GM19025 (cell line): Measurements from ENCODE around the gene ZNF761.
"Not testable (repeated sequence)": the region's sequence is repeated elsewhere in the genome, so short reads cannot be mapped to it uniquely, and the experiment has no call there.

Experiments used
- ATAC-seq: cut with Tn5 transposase; IDR thresholded peaks from one replicate; pipeline ENCODE4 v1.9.1; 2021; ENCODE audit warnings: mild to moderate bottlenecking, low read depth, moderate library complexity; ENCODE audit not compliant: unreplicated experiment

The ZNF761 gene

GRCh38 chr19:53455828-53456227 is 24.0 kb downstream of the ZNF761 start:
- ATAC-seq = no peak

GRCh38 chr19:53460131-53460721 is 28.4 kb downstream of the ZNF761 start:
- ATAC-seq = not testable (repeated sequence)

DNA sequence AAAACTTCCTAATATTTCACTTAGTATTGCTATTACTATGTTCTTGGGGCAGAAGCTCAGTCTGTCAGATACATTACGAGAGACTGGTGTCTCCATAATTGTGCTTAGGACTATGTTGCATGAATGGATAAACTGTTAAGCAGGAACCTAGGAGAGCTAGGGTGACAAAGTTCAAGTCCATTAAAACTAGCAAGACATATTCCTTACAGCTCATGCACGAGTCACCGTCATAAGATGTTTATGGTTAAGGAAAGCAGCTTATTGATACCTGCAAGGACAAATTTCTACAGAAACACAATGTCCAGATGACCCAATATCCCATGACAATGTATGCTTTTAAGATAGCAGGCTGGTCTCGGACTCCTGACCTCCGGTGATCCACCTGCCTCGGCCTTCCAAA is 30.1 kb downstream of the ZNF761 start:
- ATAC-seq = no peak

DNA sequence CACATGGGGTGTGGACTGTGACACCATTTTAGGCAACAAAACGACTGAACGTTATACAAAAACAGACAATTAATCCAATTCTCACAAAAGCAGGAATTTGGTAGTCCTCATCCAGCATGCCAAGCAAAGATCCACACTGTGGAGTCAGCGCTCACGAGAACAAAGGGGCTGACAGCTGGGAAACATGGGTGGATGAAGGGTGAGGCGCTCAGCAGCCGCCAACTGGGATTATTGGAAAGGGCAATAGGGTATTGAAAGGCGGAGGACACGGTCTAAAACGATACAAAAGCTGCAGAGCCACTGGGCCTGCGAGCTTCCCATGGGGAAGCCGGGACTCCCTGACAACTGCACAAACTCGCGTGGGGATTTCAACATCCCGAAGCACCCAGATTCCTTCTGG is 31.1 kb downstream of the ZNF761 start:
- ATAC-seq = no peak

DNA sequence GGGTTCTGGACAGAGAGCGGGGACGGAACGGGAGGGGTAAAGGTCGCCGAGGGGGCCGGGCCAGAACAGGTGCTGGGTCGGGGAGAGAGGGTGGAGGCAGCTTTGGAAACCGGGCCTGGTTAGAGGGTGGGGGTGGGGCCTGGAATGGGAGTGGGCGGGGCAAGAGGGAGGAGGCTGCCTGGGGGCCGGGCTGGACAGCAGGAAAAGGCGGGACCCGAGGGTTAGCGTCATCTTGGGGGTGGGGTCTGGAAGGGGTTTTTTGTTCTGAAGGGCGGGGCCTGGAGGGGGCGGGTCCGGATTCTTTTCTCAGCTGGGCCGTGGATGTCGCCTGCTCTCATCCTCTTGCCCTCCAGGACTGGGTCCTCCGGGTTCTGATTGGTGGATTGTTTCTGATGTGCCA is 31.5 kb downstream of the ZNF761 start:
- no peak for ATAC-seq

DNA sequence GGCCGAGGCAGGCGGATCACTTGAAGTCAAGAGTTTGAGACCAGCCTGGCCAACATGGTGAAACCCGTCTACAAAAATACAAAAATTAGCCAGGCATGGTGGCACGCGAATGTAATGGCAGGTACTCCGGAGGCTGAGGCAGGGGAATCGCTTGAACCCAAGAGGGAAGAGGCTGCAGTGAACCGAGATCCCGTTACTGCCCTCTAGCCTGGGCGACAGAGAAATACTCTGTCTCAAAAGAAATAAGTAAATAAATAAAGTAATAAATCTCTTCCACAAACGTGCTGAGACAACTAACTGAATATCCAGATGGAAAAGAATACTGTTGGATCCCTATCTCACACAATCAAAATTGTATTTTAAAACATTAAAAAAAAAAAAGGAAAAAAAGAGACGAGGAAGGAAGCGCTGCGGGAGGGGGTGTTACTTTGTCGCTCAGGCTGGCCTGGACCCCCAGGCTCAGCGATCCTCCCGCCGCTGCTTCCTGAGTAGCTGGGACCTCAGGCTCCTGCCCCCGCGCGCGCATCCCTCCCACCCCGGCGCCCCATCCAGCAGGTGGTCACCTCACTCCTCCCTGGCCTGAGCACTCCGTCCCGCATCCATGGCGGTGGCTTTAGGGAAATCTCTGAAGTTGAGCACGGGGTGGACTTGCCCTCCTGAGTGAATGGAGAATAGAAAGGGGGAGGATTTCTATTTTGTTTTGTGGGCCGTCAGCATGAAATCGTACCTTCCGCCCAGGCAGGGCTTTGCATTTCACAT is 35.1 kb downstream of the ZNF761 start:
- ATAC-seq = peak; percentile 27

- ATAC-seq = peak; percentile 91
These were observed 35.9 kb downstream of the ZNF761 start, which contains the start of gene ZNF813 for GRCh38 chr19:53467485-53468262. TSS of gene ZNF813 (plus strand) at chr19:53467733. CDS start at chr19:53483823, 16,090 bp downstream.

DNA sequence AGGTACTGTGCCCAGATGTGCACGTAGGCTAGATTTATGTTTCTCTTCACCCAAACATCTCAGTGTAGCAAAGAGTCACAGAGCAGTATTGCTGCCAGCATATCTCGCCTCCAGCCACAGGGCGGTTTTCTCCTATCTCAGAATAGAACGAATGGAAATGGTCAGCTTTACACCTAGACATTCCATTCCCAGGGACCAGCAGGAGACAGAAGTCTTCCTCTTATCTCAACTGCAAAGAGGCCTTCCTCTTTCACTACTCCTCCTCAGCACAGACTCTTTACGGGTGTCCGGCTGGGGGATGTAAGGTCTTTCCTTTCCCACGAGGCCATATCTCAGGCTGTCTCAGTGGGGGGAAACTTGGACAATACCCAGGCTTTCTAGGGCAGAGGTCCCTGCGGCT is 36.8 kb downstream of the ZNF761 start:
- ATAC-seq = not testable (repeated sequence)

DNA sequence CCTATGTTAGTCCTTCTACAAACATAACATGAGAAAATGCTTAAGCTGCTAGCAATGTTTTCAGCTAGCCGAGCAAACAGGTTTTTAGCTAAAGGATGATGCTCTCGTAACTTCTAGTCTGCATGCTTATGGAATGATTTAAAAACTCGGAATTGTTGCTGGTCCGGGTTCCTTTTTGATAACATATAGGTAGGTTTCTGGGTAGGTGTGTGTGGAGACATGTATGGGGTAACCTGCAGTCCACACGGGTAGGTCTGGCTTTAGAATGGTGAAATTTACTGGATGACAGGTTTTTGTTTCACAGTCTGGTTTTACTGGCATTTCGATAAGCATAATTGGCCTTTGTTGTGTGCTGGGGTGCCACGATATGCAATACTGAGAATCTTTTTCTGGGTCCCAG is 40.1 kb downstream of the ZNF761 start:
- no peak for ATAC-seq

DNA sequence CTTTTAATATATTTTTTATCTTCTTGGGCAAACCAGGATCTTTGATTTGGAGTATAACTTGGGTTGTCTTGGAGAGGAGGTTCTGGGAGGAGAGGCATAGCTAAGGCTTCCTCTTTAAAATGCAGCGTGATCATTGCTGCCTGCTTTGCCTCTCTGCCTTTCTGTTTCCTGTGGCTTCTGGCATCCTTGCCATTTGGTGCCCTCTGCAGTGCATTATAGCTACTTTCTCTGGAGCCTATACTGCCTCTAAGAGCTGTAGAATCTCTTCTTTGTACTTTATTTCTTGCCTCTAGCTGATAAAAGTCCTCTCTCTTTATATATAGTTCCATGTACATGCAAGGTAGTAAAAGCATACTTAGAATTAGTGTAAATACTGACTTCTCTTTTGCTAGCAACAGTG is 43.0 kb downstream of the ZNF761 start:
- ATAC-seq = not testable (repeated sequence)

- ATAC-seq = not testable (repeated sequence)
These were observed 43.7 kb downstream of the ZNF761 start for GRCh38 chr19:53475470-53475869.

- not testable (repeated sequence) for ATAC-seq
These were observed 52.0 kb downstream of the ZNF761 start for GRCh38 chr19:53483751-53484150.

DNA sequence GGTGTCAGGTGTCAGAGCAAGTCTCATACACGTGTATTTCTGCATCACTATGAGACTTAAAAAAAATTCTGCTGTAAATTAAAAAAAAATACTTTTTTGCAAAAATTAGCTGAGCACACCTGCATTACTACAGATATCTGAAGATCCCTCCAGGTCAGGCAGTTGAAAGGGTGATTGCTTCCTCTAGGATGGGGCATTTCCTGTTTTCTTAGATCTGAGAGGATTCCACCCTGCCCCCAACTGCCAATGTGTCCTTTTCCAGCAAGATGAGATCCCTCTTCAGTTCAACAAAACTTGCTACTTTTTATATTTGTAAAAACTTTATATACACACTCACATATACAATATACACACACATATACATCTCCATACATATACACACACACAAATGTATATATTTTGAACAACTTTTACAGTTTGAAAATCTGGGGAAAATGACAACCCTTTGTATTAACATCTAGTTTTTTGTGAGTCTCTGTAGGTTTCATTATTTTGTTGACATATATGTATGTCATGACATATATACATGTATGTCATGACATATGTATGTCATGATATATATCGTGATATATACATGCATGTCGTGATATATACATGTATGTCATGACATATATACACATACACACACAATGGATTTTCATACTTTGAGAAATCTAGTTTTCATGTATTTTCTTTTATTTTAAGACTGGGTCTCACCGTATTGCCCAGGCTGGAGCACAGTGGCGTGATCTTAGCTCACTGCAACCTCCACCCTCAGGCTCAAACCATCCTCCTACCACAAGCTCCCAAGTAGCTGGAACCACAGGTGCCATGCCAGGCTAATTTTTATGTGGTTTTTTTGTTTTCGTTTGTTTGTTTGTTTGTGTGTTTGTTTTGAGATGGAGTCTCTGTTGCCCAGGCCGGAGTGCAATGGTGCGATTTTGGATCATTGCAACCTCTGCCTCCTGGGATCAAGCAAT is 53.5 kb downstream of the ZNF761 start:
- no peak for ATAC-seq

GRCh38 chr19:53492153-53492552 is 60.4 kb downstream of the ZNF761 start:
- ATAC-seq = no peak

DNA sequence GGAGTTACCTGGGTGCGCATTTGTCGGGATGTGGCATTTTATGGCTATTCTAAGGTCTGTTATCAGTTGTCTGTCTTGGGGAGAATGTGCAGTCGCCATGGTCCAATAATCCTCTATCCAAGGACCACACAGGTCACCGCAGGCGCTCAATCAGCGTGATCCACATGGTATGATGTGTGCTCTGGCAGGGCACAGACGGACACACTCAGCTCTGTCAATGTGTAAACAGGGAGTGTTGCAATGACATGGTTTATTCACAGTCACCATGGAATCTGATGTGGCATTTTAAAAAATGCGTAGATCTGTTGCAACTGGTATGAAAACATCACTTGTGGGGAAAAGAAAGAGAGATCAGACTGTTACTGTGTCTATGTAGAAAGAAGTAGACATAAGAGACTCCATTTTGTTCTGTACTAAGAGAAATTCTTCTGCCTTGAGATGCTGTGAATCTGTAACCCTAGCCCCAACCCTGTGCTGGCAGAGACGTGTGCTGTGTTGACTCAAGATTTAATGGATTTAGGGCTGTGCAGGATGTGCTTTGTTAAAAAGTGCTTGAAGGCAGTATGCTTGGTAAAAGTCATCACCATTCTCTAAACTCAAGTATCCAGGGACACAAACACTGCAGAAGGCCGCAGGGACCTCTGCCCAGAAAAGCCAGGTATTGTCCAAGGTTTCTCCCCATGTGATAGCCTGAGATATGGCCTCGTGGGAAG is 65.7 kb downstream of the ZNF761 start:
- ATAC-seq = not testable (repeated sequence)

DNA sequence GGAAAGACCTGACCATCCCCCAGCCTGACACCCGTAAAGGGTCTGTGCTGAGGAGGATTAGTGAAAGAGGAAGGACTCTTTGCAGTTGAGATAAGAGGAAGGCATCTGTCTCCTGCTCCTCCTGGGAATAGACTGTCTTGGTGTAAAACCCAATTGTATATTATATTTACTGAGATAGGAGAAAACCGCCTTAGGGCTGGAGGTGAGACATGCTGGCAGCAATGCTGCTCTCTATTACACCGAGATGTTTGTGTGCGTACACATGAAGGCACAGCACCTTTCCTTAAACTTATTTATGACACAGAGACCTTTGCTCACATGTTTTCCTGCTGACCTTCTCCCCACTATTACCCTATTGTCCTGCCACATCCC is 66.2 kb downstream of the ZNF761 start:
- ATAC-seq = not testable (repeated sequence)

DNA sequence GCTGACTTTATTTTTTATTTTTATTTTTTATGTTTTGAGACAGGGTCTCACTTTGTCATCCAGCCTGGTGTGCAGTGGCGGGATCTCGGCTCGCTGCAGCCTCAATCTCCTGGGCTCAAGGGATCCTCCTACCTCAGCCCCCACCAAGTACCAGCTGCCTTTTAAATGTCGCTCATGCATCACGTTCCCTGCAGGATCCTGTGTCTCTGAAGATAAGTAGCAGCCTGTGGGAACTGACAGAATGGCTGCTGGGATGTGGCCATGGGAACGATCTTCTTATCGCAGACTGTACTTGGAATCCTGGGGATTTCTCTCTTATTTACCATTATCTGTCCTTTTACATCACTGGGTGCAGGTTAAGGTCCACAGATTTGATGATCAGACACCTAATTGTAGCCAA is 71.4 kb downstream of the ZNF761 start:
- ATAC-seq = not testable (repeated sequence)

DNA sequence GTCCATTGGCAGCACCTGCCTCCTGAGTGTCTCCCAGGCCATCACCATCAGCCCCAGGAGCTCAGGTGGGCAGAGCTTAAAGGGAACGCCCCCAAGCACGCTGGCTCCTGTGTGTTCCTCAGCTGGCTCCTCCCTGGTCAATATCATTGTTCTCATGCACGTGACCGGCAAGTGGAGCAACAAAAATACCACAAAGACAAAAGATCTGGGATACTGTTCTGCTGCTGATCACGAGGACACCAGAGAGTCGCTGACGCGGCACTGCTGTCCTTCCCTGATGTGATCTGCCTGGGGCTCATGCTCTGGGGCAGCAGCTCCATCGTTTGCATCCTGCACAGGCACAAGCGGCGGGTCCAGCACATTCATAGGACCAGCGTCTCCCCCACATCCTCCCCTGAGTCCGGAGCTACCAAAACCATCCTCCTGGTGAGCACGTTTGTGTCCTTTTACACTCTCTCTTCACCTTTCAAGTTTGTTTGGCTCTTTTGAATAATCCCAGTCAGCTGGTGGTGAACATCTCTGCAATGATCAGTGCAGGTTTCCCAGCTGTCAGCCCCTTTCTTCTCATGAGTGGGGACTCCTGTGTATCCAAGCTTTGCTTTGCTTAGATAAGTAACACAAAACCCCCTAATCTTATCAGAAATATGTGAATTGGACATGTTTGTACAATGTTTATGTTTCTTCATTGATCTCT is 72.0 kb downstream of the ZNF761 start:
- ATAC-seq = not testable (repeated sequence)

- ATAC-seq = not testable (repeated sequence)
These were observed 72.5 kb downstream of the ZNF761 start for GRCh38 chr19:53504365-53504703.
